Type B pancreatic cell (in vitro differentiated cells): ENCODE results near the gene XPO5. TPM values are rescaled to one million over a fixed set of nuclear protein-coding genes. Genes with fewer than 3 reads are reported as not detected.

Experiments used
- DNase-seq: peaks from one replicate; pipeline ENCODE4 v3.0.0; 2021; ENCODE audit warnings: mixed read lengths; ENCODE audit not compliant: unreplicated experiment; ENCODE audit errors: extremely low spot score
- H3K27ac Mint-ChIP-seq: 2 replicates; pipeline ENCODE4 v1.8.0; 2021; ENCODE audit warnings: mild to moderate bottlenecking, mixed read lengths
- H3K27me3 Mint-ChIP-seq: 2 replicates; pipeline ENCODE4 v1.8.0; 2021; ENCODE audit warnings: mixed read lengths
- H3K36me3 Mint-ChIP-seq: 2 replicates; pipeline ENCODE4 v1.8.0; 2021; ENCODE audit warnings: mixed read lengths
- H3K4me1 Mint-ChIP-seq: one replicate; pipeline ENCODE4 v1.8.0; 2021; ENCODE audit warnings: mixed read lengths; ENCODE audit not compliant: unreplicated experiment
- H3K4me3 Mint-ChIP-seq: 2 replicates; pipeline ENCODE4 v1.8.0; 2021; ENCODE audit warnings: mild to moderate bottlenecking, mixed read lengths
- H3K9me3 Mint-ChIP-seq: 2 replicates; pipeline ENCODE4 v1.8.0; 2021; ENCODE audit warnings: mixed read lengths
- total RNA-seq: library from RNA; stranded (reverse); gene quantifications from 2 replicates; pipeline ENCODE4 v1.2.1, GENCODE V29; 2021; ENCODE audit warnings: low replicate concordance
- TF ChIP-seq, protein P1 (sequence below): fragments of 200-600 bp; sonication (generic); conservative IDR thresholded peaks from 2 replicates; pipeline ENCODE4 v1.5.0; 2021; ENCODE audit warnings: antibody characterized with exemption, mild to moderate bottlenecking

XPO5 gene
- total RNA-seq, 1 donor from 2014 or later: 61.1 TPM

DNA sequence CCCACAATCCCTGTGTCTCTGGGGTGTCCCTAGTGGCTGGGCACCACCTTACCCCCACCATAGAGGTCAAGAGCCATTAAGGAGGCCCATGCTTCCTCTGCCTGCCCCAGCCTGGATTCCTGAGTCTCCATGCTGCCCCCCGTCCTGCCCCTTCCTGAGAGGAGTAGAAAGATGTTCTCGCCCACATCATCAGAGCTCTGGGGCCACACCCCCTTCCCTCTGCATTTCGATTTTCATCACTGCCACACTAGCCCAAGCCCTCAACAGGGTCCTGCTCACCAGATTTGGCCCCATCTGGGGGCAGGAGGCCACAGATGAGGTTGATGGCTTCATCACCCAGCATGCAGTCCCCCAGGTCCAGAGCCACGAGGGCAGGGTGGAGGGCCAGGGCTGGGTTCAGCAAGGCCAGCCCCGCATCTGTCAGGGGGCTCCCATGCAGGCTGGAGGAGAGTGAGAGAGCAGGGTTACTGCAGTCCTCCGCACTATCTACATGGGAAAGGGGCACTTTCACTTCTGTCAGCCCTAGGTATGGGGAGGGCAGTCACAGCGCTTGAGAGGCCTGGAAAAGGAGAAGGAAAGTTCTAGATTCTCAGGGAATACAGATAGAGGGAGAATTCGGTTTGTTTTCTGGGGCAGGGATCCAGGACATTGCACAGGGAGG is 67.2 kb downstream of the XPO5 start:
- peaks cover 10% of the 10 kb centered on the region for H3K36me3 Mint-ChIP-seq
- TF ChIP-seq, protein P1, sequence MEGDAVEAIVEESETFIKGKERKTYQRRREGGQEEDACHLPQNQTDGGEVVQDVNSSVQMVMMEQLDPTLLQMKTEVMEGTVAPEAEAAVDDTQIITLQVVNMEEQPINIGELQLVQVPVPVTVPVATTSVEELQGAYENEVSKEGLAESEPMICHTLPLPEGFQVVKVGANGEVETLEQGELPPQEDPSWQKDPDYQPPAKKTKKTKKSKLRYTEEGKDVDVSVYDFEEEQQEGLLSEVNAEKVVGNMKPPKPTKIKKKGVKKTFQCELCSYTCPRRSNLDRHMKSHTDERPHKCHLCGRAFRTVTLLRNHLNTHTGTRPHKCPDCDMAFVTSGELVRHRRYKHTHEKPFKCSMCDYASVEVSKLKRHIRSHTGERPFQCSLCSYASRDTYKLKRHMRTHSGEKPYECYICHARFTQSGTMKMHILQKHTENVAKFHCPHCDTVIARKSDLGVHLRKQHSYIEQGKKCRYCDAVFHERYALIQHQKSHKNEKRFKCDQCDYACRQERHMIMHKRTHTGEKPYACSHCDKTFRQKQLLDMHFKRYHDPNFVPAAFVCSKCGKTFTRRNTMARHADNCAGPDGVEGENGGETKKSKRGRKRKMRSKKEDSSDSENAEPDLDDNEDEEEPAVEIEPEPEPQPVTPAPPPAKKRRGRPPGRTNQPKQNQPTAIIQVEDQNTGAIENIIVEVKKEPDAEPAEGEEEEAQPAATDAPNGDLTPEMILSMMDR: no peak
- H3K27ac Mint-ChIP-seq: peak overlapping the region; percentile 60
- H3K27me3 Mint-ChIP-seq: peaks cover 19% of the 10 kb centered on the region
- DNase-seq: no peak
- peak overlapping the region; percentile 88 for H3K4me3 Mint-ChIP-seq
- peaks cover 9% of the 10 kb centered on the region for H3K4me1 Mint-ChIP-seq
- no peaks in the 10 kb centered on the region for H3K9me3 Mint-ChIP-seq

DNA sequence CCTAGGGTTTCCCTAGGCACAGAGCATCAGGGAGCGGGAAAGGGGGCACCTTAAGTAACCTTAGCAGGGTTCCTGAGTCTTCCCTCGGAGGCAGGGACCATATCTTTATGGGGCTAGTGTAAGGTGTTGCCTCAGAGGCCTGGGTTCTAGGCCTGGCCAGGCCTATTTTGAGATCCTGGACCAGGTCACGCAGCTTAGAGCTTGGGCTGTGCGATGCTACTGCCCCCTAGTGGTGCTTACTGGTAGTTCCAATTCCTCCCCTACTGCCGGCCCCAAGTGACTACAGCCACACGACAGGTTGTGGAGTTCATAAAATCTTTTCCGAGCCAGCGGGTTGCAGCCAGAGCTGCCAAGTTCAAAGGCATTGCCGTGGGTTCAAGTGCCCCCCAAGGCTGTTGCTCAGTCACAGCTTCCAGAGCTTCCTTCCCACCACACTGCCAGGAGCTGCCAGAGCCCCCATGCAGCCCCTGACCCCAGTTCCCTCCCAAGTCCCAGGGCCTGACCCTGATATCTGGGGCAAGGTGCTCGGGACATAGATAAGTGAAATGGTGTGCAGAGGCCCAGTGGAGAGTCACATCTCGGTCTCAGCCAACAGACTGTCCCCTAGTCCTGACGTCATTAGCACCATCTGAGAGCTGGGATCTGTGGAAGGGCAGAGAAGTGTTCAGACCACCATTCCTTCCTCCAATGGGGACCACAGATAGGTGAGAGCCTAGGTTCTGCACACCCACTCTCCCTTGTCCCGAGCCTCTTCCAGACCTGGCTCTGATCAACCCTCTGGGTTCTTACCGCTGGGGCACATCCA is 69.0 kb downstream of the XPO5 start:
- H3K9me3 Mint-ChIP-seq: no peaks in the 10 kb centered on the region
- peaks cover 5% of the 10 kb centered on the region for H3K36me3 Mint-ChIP-seq
- peaks cover 9% of the 10 kb centered on the region for H3K4me1 Mint-ChIP-seq
- TF ChIP-seq, protein P1: peak; percentile 98
- no peak overlapping the region for H3K27ac Mint-ChIP-seq
- DNase-seq: peak; percentile 86
- peaks cover 19% of the 10 kb centered on the region for H3K27me3 Mint-ChIP-seq
- no peak overlapping the region for H3K4me3 Mint-ChIP-seq

GRCh38 chr6:43506171-43506570 is 69.7 kb downstream of the XPO5 start:
- TF ChIP-seq, protein P1: no peak
- H3K36me3 Mint-ChIP-seq: no peaks in the 10 kb centered on the region
- H3K27ac Mint-ChIP-seq: no peak overlapping the region
- H3K9me3 Mint-ChIP-seq: no peaks in the 10 kb centered on the region
- peaks cover 9% of the 10 kb centered on the region for H3K4me1 Mint-ChIP-seq
- no peak for DNase-seq
- H3K4me3 Mint-ChIP-seq: no peak overlapping the region
- H3K27me3 Mint-ChIP-seq: peaks cover 19% of the 10 kb centered on the region

DNA sequence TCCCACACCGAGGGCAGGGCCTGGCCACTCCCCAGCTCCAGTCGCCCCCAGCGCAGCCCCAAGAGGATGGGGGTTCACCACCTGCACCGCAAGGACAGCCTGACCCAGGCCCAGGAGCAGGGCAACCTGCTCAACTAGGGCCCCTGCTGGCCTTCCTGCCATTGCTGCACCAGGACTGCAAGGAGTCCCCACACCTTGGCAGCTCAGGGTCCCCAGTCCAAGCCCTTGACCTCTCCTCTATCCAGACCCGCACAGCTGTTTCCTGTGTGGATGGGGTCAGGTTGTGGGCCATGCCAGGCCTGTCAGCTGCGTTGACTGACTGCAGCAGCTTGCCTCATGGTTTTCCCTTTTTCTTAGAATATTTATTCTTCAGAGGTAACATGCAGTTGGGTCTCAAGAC is 70.1 kb downstream of the XPO5 start:
- DNase-seq: no peak
- Mint-ChIP-seq H3K9me3 (no peaks in the 10 kb centered on the region), H3K27me3 (peaks cover 19% of the 10 kb centered on the region), H3K4me3 (no peak overlapping the region), H3K27ac (no peak overlapping the region), H3K36me3 (no peaks in the 10 kb centered on the region), H3K4me1 (peaks cover 9% of the 10 kb centered on the region)
- TF ChIP-seq, protein P1: no peak

DNA sequence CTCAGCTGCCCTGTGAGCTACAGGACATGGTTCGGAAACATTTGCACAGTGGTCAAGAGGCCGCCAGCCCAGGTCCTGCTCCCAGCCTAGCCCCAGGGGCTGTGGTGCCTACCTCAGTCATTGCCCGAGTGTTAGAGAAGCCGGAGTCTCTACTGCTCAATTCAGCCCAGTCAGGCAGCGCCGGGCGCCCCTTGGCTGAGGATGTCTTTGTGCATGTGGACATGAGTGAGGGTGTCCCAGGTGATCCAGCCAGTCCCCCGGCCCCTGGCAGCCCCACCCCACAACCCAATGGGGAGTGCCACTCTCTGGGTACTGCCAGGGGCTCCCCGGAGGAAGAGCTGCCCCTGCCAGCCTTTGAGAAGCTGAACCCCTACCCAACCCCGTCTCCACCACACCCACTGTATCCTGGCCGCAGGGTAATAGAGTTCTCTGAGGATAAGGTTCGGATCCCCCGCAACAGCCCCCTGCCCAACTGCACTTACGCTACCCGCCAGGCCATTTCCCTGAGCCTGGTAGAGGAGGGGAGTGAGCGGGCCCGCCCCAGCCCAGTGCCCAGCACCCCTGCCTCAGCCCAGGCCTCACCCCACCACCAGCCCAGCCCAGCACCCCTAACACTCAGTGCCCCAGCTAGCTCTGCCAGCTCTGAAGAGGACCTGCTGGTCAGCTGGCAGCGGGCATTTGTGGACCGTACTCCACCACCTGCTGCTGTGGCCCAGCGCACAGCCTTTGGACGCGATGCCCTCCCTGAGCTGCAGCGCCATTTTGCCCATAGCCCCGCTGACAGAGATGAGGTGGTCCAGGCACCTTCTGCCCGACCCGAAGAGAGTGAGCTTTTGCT is 70.9 kb downstream of the XPO5 start:
- Mint-ChIP-seq H3K9me3 (no peaks in the 10 kb centered on the region), H3K4me1 (peaks cover 9% of the 10 kb centered on the region), H3K27me3 (peaks cover 19% of the 10 kb centered on the region), H3K4me3 (no peak overlapping the region), H3K36me3 (no peaks in the 10 kb centered on the region), H3K27ac (no peak overlapping the region)
- TF ChIP-seq, protein P1: no peak
- DNase-seq: no peak
